Fibroblast of skin of back (primary cell): ENCODE results near the gene H2AZ2.
"Not testable (repeated sequence)": the region's sequence is repeated elsewhere in the genome, so short reads cannot be mapped to it uniquely, and the experiment has no call there.

Source experiments
- DNase-seq: peaks from one replicate; pipeline ENCODE4 v3.0.0-alpha.2; 2013

Gene H2AZ2

GRCh38 chr7:44870336-44870735, 22.4 kb upstream of the H2AZ2 start:
- DNase-seq: not testable (repeated sequence)

DNA sequence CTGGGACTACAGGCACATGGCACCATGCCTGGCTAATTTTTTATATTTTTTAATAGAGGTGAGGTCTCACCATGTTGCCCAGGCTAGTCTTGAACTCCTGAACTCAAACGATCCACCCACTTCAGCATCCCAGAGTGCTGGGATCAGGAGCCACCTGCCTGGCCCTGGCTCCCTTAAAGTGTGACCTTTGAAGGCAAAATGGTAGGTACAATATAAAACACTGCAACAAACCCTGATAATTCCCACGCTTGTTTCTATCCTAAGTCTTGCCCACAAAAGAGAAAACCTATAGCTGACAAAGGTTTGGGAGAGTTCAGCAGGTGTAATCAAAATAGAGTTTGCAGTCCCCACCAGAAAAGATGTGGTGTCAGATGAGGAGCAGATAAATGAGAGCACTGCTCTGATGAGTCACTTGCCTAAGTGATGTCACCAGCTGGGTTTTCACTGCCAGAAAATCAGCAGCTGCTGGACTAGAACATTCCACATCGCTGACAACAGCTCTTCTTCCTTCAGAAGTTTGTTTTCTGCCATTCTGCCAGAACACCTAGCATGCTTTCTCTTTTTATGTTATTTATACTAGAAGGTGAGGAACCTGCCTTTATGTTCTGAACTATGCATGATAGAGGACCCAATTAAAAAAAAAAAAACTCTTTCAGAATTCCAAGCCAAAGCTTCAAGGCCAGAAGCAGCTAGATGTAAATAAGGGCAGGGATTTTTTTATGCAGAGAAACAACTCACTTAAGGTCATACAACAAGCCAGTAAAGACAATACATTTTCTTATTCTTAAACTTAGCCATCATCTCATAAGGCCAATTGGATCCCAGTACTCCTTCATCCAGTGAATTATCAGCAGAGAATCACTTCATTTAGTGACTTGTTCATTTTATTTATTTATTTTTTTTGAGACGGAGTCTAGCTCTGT, 19.4 kb upstream of the H2AZ2 start:
- DNase-seq: peak; percentile 88

- peak; percentile 42 for DNase-seq
Measured at GRCh38 chr7:44861949-44862348, 14.1 kb upstream of the H2AZ2 start.

- DNase-seq: no peak
Measured at GRCh38 chr7:44858161-44858560, 10.3 kb upstream of the H2AZ2 start.

DNA sequence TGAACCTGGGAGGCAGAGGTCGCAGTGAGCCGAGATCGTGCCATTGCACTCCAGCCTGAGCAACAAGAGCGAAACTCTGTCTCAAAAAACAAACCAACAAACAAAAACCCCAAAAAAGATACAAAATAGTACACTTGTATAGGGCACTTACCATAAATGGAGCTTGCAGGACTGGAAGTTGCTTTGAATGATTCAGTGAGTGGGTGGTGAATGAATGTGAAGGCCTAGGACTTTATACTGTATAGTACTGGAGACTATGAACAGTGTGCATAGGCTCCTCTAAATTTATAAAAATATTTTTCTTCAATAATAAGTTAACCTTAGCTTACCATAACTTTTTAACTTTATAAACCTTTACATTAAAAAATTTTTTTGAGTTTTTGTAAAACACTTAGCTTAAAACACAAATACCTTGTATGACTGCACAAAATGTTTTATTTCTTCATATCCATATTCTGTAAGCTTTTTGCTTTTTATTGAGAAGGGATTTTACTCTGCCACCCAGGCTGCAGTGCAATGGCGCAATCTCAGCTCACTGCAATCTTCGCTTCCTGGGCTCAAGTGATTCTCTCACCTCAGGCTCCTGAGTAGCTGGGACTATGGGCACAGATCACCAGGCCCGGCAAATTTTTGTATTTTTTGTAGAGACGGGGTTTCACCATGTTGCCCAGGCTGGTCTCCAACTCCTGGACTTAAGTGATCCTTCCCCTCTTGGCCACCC, 6.9 kb upstream of the H2AZ2 start:
- no peak for DNase-seq

GRCh38 chr7:44853391-44853790, 5.5 kb upstream of the H2AZ2 start:
- no peak for DNase-seq

DNA sequence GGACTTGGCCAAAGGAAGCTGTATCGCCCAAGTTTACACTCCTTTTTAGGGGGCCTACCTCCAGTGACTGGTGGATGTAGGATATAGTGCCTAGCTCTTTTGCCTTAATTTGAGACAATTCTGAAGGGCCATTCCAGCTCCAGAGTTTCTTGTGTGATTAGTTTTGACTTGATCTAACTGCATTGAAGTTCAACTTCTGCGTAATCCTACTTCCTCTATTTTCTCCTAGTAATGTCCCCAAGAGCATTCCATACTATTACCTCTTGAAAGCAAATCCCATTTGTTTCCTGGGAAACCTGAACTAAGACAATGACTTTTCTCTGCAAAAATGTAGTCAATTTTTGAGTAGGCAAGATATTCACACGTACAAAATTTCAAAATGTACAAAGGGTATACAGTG, 4.7 kb upstream of the H2AZ2 start:
- DNase-seq: no peak

GRCh38 chr7:44849885-44850544, 2.1 kb upstream of the H2AZ2 start:
- DNase-seq: peak; percentile 28

GRCh38 chr7:44849259-44849884, 1.5 kb upstream of the H2AZ2 start:
- DNase-seq: peak; percentile 50

DNA sequence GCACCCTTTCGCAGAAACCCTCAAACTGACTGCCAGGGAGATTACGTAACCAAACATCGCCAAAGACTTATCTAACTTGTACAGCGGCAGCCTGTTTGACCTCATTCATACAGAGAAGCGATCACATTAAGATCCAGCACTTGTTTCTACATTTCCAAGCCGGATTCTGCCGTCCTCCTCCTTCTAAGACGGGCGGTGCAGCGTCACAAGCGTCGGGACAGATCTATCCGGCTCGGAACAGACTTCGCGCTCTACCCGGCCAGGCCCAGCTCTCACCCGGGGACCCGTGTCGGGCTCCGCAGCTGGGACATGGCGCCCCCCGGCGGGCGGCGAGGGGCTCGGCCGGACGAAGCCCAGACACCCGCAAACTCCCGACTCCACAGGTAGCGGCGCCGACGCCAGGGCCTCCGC, 373 bp downstream of the H2AZ2 start:
- peak; percentile 84 for DNase-seq

- no peak for DNase-seq
Measured at GRCh38 chr7:44846816-44847508, 925 bp downstream of the H2AZ2 start.

GRCh38 chr7:44846390-44846789, 1.5 kb downstream of the H2AZ2 start:
- DNase-seq: not testable (repeated sequence)

DNA sequence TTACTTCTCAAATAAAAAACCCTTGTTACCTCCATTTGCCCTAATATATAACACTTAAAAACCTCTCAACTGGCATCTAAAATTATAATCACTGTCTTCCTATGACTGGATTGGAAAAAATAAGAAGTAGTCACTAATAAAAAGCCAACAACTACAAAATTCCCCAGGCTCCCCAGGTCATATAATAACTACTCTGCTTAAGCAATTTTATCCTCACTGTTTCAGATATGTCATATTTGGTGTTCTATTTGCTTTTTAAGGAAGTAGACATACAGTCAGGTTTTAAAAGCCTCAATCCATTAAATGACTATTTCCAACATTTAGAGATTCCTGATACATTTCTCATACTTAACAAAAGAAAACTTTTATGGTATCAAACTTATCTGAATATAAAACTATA, 2.4 kb downstream of the H2AZ2 start:
- DNase-seq: no peak

GRCh38 chr7:44843440-44843839, 4.4 kb downstream of the H2AZ2 start:
- DNase-seq: not testable (repeated sequence)

- DNase-seq: not testable (repeated sequence)
Measured at GRCh38 chr7:44842675-44843074, 5.2 kb downstream of the H2AZ2 start.

- no peak for DNase-seq
Measured at GRCh38 chr7:44838751-44839150, 9.1 kb downstream of the H2AZ2 start.

DNA sequence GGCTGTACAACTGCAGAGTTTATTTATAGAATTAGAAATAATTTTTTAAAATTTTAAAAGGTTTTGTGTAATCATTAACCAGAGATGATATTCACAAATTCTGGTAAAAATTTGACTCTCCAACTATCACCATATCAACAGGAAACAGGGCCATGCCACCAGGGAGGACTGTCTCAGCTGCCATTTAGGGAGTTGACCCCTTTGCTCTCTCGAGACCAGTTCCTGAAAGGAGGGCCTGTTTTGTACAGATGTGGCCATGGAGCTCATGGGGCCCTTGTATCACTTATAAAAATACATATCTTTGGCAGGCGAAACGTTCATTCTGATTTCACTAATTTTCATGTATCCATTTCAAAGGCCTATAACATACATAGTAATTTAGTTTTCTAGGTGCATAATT, 20.3 kb downstream of the H2AZ2 start:
- no peak for DNase-seq

DNA sequence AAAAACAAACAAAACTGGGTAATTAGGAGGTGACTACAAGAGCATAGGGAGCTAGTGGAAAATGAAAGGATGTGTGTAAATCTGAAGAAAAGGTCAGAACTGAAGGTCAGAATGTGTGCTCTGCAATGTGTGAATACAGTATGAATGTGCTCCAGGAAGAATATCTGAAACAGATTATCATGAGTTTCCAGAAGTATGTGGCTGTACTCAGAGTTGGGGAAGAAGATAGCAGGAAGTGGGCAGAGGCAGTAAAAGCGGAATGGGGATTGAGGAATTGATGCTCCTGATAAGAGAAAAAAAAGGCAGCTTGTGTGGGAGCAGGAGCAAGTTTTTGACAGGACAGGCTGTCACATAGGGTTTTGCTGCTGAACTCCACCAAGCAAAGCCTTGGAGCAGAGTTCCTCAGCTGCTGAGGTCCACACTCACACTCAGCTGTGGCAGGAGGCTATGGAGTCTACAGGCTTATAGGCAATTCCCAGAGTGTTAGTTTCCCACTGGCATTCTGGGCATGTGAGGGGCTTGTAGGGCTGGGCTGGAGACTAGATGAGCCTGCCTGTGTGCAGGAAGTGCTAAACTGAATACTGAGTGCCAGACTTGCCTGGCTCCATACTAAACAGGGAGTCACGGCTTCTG, 22.9 kb downstream of the H2AZ2 start:
- DNase-seq: no peak

DNA sequence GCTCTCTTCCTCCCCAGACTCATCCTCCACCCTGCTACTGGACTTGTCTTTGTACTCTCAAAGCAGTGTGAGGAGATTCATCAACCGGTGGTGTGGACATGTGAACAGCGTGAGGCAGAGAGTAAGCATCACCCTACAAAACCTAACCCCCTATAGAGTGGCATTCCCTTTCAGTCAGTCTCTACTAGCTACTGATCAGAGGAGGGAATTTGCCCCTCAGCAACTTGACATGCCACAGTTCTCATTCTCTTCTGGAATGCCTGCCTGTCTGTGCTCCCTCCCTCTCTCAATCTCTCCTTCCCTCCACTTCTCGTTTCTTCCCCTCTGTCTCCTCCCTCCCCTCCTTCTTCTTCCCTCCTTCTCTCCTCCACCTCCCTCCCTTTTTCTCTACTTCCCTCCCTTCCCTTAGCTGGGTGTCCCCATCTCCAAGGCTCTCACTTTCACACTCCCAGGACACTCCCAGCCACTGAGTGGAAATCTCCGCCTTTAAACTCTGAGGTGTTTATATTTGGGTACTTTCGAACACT, 24.6 kb downstream of the H2AZ2 start:
- DNase-seq: no peak

- no peak for DNase-seq
Measured at GRCh38 chr7:44819292-44819691, 28.6 kb downstream of the H2AZ2 start.

- DNase-seq: no peak
Measured at GRCh38 chr7:44814919-44815318, 33.0 kb downstream of the H2AZ2 start.
